A549 (cell line): Measurements from ENCODE around the gene TOP3A. TPM values are rescaled to one million over a fixed set of nuclear protein-coding genes. Genes with fewer than 3 reads are reported as not detected.

Experiments used
- ATAC-seq, 2 experiments: fragments of 200-7000 bp in 1 of 2; fragments of >200 bp in 1 of 2; cut with Nextera tagmentation in 1 of 2; cut with Tn5 transposase in 1 of 2; 3 replicates each; pipeline versions ENCODE4 v1.8.0 to v1.9.1; 2018 to 2020; ENCODE audit warnings: mild to moderate bottlenecking in 1 of 2, moderate library complexity in 1 of 2
- CTCF ChIA-PET: fragments of 300-600 bp; sonication (Branson Sonifier 250); formaldehyde crosslinking; extraction: SDS; loops from one replicate; lab custom pipeline; 2021; ENCODE audit warnings: antibody characterized with exemption, inconsistent platforms; lab: Yijun Ruan, JAX
- POLR2A ChIA-PET: fragments of 350-600 bp; formaldehyde crosslinking; extraction: SDS; loops from one replicate; lab custom pipeline; 2021; ENCODE audit warnings: antibody characterized with exemption, inconsistent platforms; lab: Yijun Ruan, JAX
- DNase-seq, 2 experiments: peaks; one replicate each; pipeline versions ENCODE4 v3.0.0 to v3.0.0-alpha.2; 2011 to 2016; ENCODE audit warnings: low read depth in 1 of 2, low spot score in 1 of 2
- FAIRE-seq: peaks from 2 replicates; lab custom pipeline; 2011; peaks lifted over from hg19 to GRCh38; lab: Jason Lieb, UNC
- H3K27ac ChIP-seq, 2 experiments: fragments of >200 bp; sonication (Bioruptor Twin); formaldehyde crosslinking; 3 replicates each; pipeline ENCODE4 v1.5.1; 2016 to 2017
- H3K4me1 ChIP-seq: fragments of >200 bp; sonication (Bioruptor Twin); formaldehyde crosslinking; 3 replicates; pipeline ENCODE4 v1.6.1; 2016
- H3K4me2 ChIP-seq: fragments of >200 bp; sonication (Bioruptor Twin); formaldehyde crosslinking; 3 replicates; pipeline ENCODE4 v1.6.1; 2016
- H3K4me3 ChIP-seq: fragments of >200 bp; sonication (Bioruptor Twin); formaldehyde crosslinking; 3 replicates; pipeline ENCODE4 v1.5.1; 2016
- H3K9me3 ChIP-seq: fragments of >200 bp; sonication (Bioruptor Twin); formaldehyde crosslinking; 3 replicates; pipeline ENCODE4 v1.6.1; 2016
- BHLHE40 ChIP-seq: IDR thresholded peaks from 2 replicates; pipeline ENCODE4 v1.6.1; 2012; ENCODE audit warnings: low read depth, low read length, inconsistent platforms
- CHD2 ChIP-seq: fragments of 150-350 bp; IDR thresholded peaks from 2 replicates; pipeline ENCODE4 v1.6.1; 2014; ENCODE audit warnings: low read length; ENCODE audit not compliant: partially characterized antibody
- CTCF ChIP-seq: fragments of >200 bp; sonication (Bioruptor Twin); formaldehyde crosslinking; IDR thresholded peaks from 3 replicates; pipeline ENCODE4 v1.5.1; 2016
- EHF ChIP-seq: fragments of 250-450 bp; sonication (Bioruptor Pico); IDR thresholded peaks from 2 replicates; pipeline ENCODE4 v1.5.0; 2020; ENCODE audit warnings: mild to moderate bottlenecking
- EHMT2 ChIP-seq: fragments of 200-600 bp; sonication (generic); IDR thresholded peaks from 2 replicates; pipeline ENCODE4 v1.6.1; 2016; ENCODE audit warnings: antibody characterized with exemption, low read depth, mild to moderate bottlenecking, moderate library complexity
- EP300 ChIP-seq, 2 experiments: fragments of >200 bp; sonication (Bioruptor Twin); formaldehyde crosslinking; IDR thresholded peaks; 2 replicates in 1 of 2; 3 replicates in 1 of 2; pipeline ENCODE4 v1.6.1; 2016 to 2017
- ESRRA ChIP-seq: fragments of 150-350 bp; IDR thresholded peaks from 2 replicates; pipeline ENCODE4 v1.6.1; 2014; ENCODE audit warnings: mild to moderate bottlenecking, low read length, borderline replicate concordance
- FOSB ChIP-seq: fragments of 250-450 bp; sonication (Bioruptor Pico); IDR thresholded peaks from 2 replicates; pipeline ENCODE4 v1.5.0; 2020; ENCODE audit warnings: mild to moderate bottlenecking, moderate library complexity
- GATA3 ChIP-seq: IDR thresholded peaks from 2 replicates; pipeline ENCODE4 v1.6.1; 2012; ENCODE audit warnings: borderline replicate concordance
- HES2 ChIP-seq: fragments of >200 bp; sonication (Bioruptor Twin); formaldehyde crosslinking; IDR thresholded peaks from 2 replicates; pipeline ENCODE4 v1.6.1; 2016
- HEYL ChIP-seq: fragments of 250-450 bp; sonication (Bioruptor Pico); IDR thresholded peaks from 2 replicates; pipeline ENCODE4 v1.8.0; 2021; ENCODE audit warnings: mild to moderate bottlenecking, moderate library complexity
- HOXB13 ChIP-seq: fragments of 250-450 bp; sonication (Bioruptor Pico); IDR thresholded peaks from 2 replicates; pipeline ENCODE4 v1.5.0; 2020; ENCODE audit warnings: low read depth, mild to moderate bottlenecking, moderate library complexity
- HOXB5 ChIP-seq: fragments of 250-450 bp; sonication (Bioruptor Pico); IDR thresholded peaks from 2 replicates; pipeline ENCODE4 v1.5.0; 2020; ENCODE audit warnings: mild to moderate bottlenecking, moderate library complexity
- JUN ChIP-seq, 2 experiments: fragments of >200 bp; sonication (Bioruptor Twin); formaldehyde crosslinking; IDR thresholded peaks; 2 replicates in 1 of 2; 3 replicates in 1 of 2; pipeline ENCODE4 v1.6.1; 2016 to 2017
- KDM5A ChIP-seq: fragments of 200-600 bp; sonication (generic); IDR thresholded peaks from 2 replicates; pipeline ENCODE4 v1.6.1; 2016; ENCODE audit warnings: antibody characterized with exemption, mild to moderate bottlenecking
- MAFK ChIP-seq: fragments of 450-650 bp; IDR thresholded peaks from 2 replicates; pipeline ENCODE4 v1.6.1; 2014; ENCODE audit not compliant: partially characterized antibody
- MAX ChIP-seq: IDR thresholded peaks from 2 replicates; pipeline ENCODE4 v1.6.1; 2012
- NFE2L2 ChIP-seq: fragments of 150-350 bp; conservative IDR thresholded peaks from 2 replicates; pipeline ENCODE4 v1.6.1; 2014; ENCODE audit warnings: low read length
- NPAS2 ChIP-seq: fragments of 250-450 bp; sonication (Bioruptor Pico); IDR thresholded peaks from 2 replicates; pipeline ENCODE4 v1.8.0; 2022; ENCODE audit warnings: mild to moderate bottlenecking, moderate library complexity, borderline replicate concordance
- PHF8 ChIP-seq: fragments of 200-600 bp; sonication (generic); IDR thresholded peaks from 2 replicates; pipeline ENCODE4 v1.6.1; 2016; ENCODE audit warnings: low read depth, mild to moderate bottlenecking, antibody characterized with exemption, moderate library complexity, borderline replicate concordance
- POLR2AphosphoS2 ChIP-seq: conservative IDR thresholded peaks from 2 replicates; pipeline ENCODE4 v1.6.1; 2012; ENCODE audit warnings: low read length, improper control_type of control experiment, inconsistent platforms
- RAD21 ChIP-seq, 2 experiments: fragments of >200 bp in 1 of 2; sonication (Bioruptor Twin) in 1 of 2; formaldehyde crosslinking in 1 of 2; IDR thresholded peaks in 1 of 2; conservative IDR thresholded peaks in 1 of 2; 2 replicates in 1 of 2; 3 replicates in 1 of 2; pipeline ENCODE4 v1.6.1; 2012 to 2018; ENCODE audit warnings: inconsistent platforms in 1 of 2
- RARB ChIP-seq: fragments of 250-450 bp; sonication (Bioruptor Pico); IDR thresholded peaks from 2 replicates; pipeline ENCODE4 v1.8.0; 2021; ENCODE audit warnings: mild to moderate bottlenecking, moderate library complexity
- TP53 ChIP-seq: fragments of 250-450 bp; sonication (Bioruptor Pico); IDR thresholded peaks from 2 replicates; pipeline ENCODE4 v1.5.0; 2021; ENCODE audit warnings: mild to moderate bottlenecking, moderate library complexity
- ZSCAN20 ChIP-seq: fragments of 250-450 bp; sonication (Bioruptor Pico); IDR thresholded peaks from 2 replicates; pipeline ENCODE4 v1.8.0; 2022; ENCODE audit warnings: mild to moderate bottlenecking, moderate library complexity
- WGBS: methylation state at CpG from one replicate; pipeline ENCODE4 v1.1.6; 2017; ENCODE audit errors: missing lambda C conversion rate; 5-methylcytosine and 5-hydroxymethylcytosine counted together
- polyA minus RNA-seq: library from RNA; depleted of rRNA, polyadenylated mRNA; stranded (reverse); fragments of >200 nt; gene quantifications from 2 replicates; pipeline ENCODE4 v1.2.3, GENCODE V29; 2011; rRNA and poly(A)+ RNA removed
- polyA plus RNA-seq, 4 experiments: library from polyadenylated mRNA; depleted of rRNA in 3 of 4; stranded (reverse); fragments of >200 nt; fragmentation: RNase III in 1 of 4; extraction: RNeasy Plus Mini Kit Qiagen cat#74134 plus additional on column Dnase treatment in 1 of 4; gene quantifications; 2 replicates in 3 of 4; 3 replicates in 1 of 4; pipeline ENCODE4 v1.2.3, GENCODE V29; 2011 to 2017
- TF ChIP-seq, protein P1 (sequence below): fragments of >200 bp; sonication (Bioruptor Twin); formaldehyde crosslinking; IDR thresholded peaks from 3 replicates; pipeline ENCODE4 v1.6.1; 2016
- TF ChIP-seq, protein P2 (sequence below): fragments of 200-600 bp; sonication (generic); IDR thresholded peaks from 2 replicates; pipeline ENCODE4 v1.6.1; 2016; ENCODE audit warnings: antibody characterized with exemption, mild to moderate bottlenecking, moderate library complexity

TOP3A gene, protein sequence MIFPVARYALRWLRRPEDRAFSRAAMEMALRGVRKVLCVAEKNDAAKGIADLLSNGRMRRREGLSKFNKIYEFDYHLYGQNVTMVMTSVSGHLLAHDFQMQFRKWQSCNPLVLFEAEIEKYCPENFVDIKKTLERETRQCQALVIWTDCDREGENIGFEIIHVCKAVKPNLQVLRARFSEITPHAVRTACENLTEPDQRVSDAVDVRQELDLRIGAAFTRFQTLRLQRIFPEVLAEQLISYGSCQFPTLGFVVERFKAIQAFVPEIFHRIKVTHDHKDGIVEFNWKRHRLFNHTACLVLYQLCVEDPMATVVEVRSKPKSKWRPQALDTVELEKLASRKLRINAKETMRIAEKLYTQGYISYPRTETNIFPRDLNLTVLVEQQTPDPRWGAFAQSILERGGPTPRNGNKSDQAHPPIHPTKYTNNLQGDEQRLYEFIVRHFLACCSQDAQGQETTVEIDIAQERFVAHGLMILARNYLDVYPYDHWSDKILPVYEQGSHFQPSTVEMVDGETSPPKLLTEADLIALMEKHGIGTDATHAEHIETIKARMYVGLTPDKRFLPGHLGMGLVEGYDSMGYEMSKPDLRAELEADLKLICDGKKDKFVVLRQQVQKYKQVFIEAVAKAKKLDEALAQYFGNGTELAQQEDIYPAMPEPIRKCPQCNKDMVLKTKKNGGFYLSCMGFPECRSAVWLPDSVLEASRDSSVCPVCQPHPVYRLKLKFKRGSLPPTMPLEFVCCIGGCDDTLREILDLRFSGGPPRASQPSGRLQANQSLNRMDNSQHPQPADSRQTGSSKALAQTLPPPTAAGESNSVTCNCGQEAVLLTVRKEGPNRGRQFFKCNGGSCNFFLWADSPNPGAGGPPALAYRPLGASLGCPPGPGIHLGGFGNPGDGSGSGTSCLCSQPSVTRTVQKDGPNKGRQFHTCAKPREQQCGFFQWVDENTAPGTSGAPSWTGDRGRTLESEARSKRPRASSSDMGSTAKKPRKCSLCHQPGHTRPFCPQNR
- 29.0 TPM in 2 replicates for polyA plus RNA-seq (2011; rRNA removed)
- 16.5 and 19.9 TPM in 2 replicates for polyA plus RNA-seq (2012; cell fraction: cytosol; rRNA removed)
- polyA plus RNA-seq (2012; cell fraction: nucleus; rRNA removed), result 29.8 and 48.3 TPM in 2 replicates
- 28.2 to 30.7 TPM (median 29.3 TPM) in 3 replicates for polyA plus RNA-seq (2017; fragmentation: RNase III; extraction: RNeasy Plus Mini Kit Qiagen cat#74134 plus additional on column Dnase treatment)
- 51.7 and 53.1 TPM in 2 replicates for polyA minus RNA-seq

- peak; percentile 95 to 96 for ATAC-seq
- peak; percentile 88 to 99 for DNase-seq
- Histone ChIP-seq H3K4me3 (peak within 1 kb of the TSS; percentile 82), H3K4me1 (peaks cover 39% of the 10 kb centered on the region; the same call in 2 of the 3 replicates), H3K27ac (peak within 1 kb of the TSS; percentile 88 to 90), H3K4me2 (peak within 1 kb of the TSS; percentile 95), H3K9me3 (no peaks in the 10 kb centered on the region)
- FAIRE-seq, result peak; percentile 83
- under 1% methylated on average over 62 of the region's 78 CpGs for WGBS
- POLR2A ChIA-PET, result interaction anchor here (0.7 to 1.6 kb wide), 6 partner anchors 8 to 132 kb away, joined by 3 to 5 read pairs (median 3); partner anchors contain the start of genes ALKBH5 and MIEF2
- CTCF ChIA-PET, result interaction anchor here (0.7 to 0.9 kb wide), 2 partner anchors 94 to 97 kb away, joined by 3 read pairs; no protein-coding TSS in a partner anchor
- no peak; a peak in 1 of 5 replicates for TF ChIP-seq RAD21 (conservative IDR thresholded peaks at IDR 0.05 in 1 of 2, IDR thresholded peaks at IDR 0.05 in 1 of 2)
- no peak for TF ChIP-seq NFE2L2
- peak; percentile 40; the same call in 1 of the 2 replicates for TF ChIP-seq BHLHE40
- no peak for TF ChIP-seq EHF (CRISPR knock-in tag)
- peak; percentile 84; the same call in 1 of the 2 replicates for TF ChIP-seq PHF8
- TF ChIP-seq HES2, result no peak
- TF ChIP-seq CTCF, result no peak
- no peak for TF ChIP-seq TP53 (CRISPR knock-in tag)
- TF ChIP-seq HOXB5, result no peak
- TF ChIP-seq EP300 (IDR thresholded peaks at IDR 0.05), result no peak
- TF ChIP-seq HEYL, result no peak
- no peak for TF ChIP-seq ESRRA
- no peak for TF ChIP-seq NPAS2 (CRISPR knock-in tag)
- no peak for TF ChIP-seq RARB (CRISPR knock-in tag)
- TF ChIP-seq POLR2AphosphoS2, result no peak
- TF ChIP-seq, protein P1, sequence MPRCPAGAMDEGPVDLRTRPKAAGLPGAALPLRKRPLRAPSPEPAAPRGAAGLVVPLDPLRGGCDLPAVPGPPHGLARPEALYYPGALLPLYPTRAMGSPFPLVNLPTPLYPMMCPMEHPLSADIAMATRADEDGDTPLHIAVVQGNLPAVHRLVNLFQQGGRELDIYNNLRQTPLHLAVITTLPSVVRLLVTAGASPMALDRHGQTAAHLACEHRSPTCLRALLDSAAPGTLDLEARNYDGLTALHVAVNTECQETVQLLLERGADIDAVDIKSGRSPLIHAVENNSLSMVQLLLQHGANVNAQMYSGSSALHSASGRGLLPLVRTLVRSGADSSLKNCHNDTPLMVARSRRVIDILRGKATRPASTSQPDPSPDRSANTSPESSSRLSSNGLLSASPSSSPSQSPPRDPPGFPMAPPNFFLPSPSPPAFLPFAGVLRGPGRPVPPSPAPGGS, result peak; percentile 64; the same call in 2 of the 3 replicates
- TF ChIP-seq FOSB (CRISPR knock-in tag), result no peak
- peak; percentile 88 for TF ChIP-seq MAX
- TF ChIP-seq GATA3, result no peak; the same call in 1 of the 2 replicates
- TF ChIP-seq ZSCAN20 (CRISPR knock-in tag), result no peak
- TF ChIP-seq, protein P2, sequence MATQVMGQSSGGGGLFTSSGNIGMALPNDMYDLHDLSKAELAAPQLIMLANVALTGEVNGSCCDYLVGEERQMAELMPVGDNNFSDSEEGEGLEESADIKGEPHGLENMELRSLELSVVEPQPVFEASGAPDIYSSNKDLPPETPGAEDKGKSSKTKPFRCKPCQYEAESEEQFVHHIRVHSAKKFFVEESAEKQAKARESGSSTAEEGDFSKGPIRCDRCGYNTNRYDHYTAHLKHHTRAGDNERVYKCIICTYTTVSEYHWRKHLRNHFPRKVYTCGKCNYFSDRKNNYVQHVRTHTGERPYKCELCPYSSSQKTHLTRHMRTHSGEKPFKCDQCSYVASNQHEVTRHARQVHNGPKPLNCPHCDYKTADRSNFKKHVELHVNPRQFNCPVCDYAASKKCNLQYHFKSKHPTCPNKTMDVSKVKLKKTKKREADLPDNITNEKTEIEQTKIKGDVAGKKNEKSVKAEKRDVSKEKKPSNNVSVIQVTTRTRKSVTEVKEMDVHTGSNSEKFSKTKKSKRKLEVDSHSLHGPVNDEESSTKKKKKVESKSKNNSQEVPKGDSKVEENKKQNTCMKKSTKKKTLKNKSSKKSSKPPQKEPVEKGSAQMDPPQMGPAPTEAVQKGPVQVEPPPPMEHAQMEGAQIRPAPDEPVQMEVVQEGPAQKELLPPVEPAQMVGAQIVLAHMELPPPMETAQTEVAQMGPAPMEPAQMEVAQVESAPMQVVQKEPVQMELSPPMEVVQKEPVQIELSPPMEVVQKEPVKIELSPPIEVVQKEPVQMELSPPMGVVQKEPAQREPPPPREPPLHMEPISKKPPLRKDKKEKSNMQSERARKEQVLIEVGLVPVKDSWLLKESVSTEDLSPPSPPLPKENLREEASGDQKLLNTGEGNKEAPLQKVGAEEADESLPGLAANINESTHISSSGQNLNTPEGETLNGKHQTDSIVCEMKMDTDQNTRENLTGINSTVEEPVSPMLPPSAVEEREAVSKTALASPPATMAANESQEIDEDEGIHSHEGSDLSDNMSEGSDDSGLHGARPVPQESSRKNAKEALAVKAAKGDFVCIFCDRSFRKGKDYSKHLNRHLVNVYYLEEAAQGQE, result no peak
- peak; percentile 100 for TF ChIP-seq KDM5A
- 0 out of 2 replicates have a peak, but pooled peaks have one; percentile 16 for TF ChIP-seq HOXB13 (CRISPR knock-in tag)
- TF ChIP-seq CHD2, result no peak
- no peak for TF ChIP-seq EHMT2
- TF ChIP-seq MAFK, result no peak
- peak; percentile 87 to 91; a peak in 4 of 5 replicates for TF ChIP-seq JUN (IDR thresholded peaks at IDR 0.05)
Measured at GRCh38 chr17:18314731-18315561, at the start of gene TOP3A, which contains the start of gene SMCR8. TOP3A (minus strand) TSS chr17:18314994; CDS start chr17:18314778, 216 bp downstream. SMCR8 (plus strand) TSS chr17:18315293; CDS start chr17:18315790, 497 bp downstream.
